Choroid plexus epithelial cell (primary cell): Measurements from ENCODE around the gene VARS2.
"Not testable (repeated sequence)": the region's sequence is repeated elsewhere in the genome, so short reads cannot be mapped to it uniquely, and the experiment has no call there.

Source experiments
- DNase-seq: peaks from one replicate; pipeline ENCODE4 v3.0.0-alpha.2; 2010; ENCODE audit warnings: low read depth
- H3K4me3 ChIP-seq: 2 replicates; pipeline ENCODE4 v1.5.1; 2011; ENCODE audit warnings: low read depth, mild to moderate bottlenecking, control low read depth, low read length, moderate library complexity
- CTCF ChIP-seq: conservative IDR thresholded peaks from 2 replicates; pipeline ENCODE4 v1.5.1; 2011; ENCODE audit warnings: low read depth, mild to moderate bottlenecking, control low read depth, inconsistent platforms, low read length, moderate library complexity

The VARS2 gene

GRCh38 chr6:30922447-30922852 lies 8.4 kb downstream of the VARS2 start:
- no peak for TF ChIP-seq CTCF
- no peak for DNase-seq

GRCh38 chr6:30924040-30924627 lies 10.1 kb downstream of the VARS2 start:
- not testable (repeated sequence) for DNase-seq, H3K4me3 ChIP-seq

More at GRCh38 chr6:30922447-30922852, 8.4 kb downstream of the VARS2 start:
- H3K4me3 ChIP-seq, result no peak overlapping the region

GRCh38 chr6:30926644-30927043 lies 12.6 kb downstream of the VARS2 start:
- DNase-seq, result peak; percentile 63
- no peak for TF ChIP-seq CTCF
- no peak overlapping the region for H3K4me3 ChIP-seq

GRCh38 chr6:30927080-30927479 lies 13.0 kb downstream of the VARS2 start:
- DNase-seq, H3K4me3 ChIP-seq: not testable (repeated sequence)

GRCh38 chr6:30928677-30929076 lies 14.6 kb downstream of the VARS2 start:
- H3K4me3 ChIP-seq, result no peak overlapping the region
- TF ChIP-seq CTCF, result no peak
- no peak for DNase-seq

GRCh38 chr6:30930506-30930905 lies 16.5 kb downstream of the VARS2 start:
- DNase-seq, result no peak
- no peak for TF ChIP-seq CTCF
- H3K4me3 ChIP-seq, result no peak overlapping the region

- TF ChIP-seq CTCF, result no peak
- DNase-seq, result no peak
Observed at GRCh38 chr6:30931272-30931671, 17.2 kb downstream of the VARS2 start.

GRCh38 chr6:30931969-30932645 lies 18.1 kb downstream of the VARS2 start, which contains the start of gene SFTA2:
Gene SFTA2 (minus strand): TSS chr6:30932170. CDS start chr6:30932096, 74 bp downstream.
- TF ChIP-seq CTCF, result no peak
- H3K4me3 ChIP-seq, result no peak within 1 kb of the TSS
- DNase-seq, result no peak

More at GRCh38 chr6:30931272-30931671, 17.2 kb downstream of the VARS2 start:
- H3K4me3 ChIP-seq, result no peak overlapping the region
